Measurements from ENCODE around the gene AP2A2. TPM values are rescaled to one million over a fixed set of nuclear protein-coding genes. Genes with fewer than 3 reads are reported as not detected.

Gene AP2A2
- total RNA-seq, 2 experiments from 2014 or later, result 40.1 to 54.0 TPM

GRCh38 chr11:929405-929804 is 3.7 kb downstream of the AP2A2 start:
- peaks cover 48% of the 10 kb centered on the region for H3K4me1 Mint-ChIP-seq (ENCODE audit: low read depth)
- DNase-seq (no peak), ATAC-seq (no peak)
- H3K36me3 Mint-ChIP-seq (ENCODE audit: low read depth), result peaks cover 10% of the 10 kb centered on the region
- ChIA-PET CTCF (interaction anchor here (0.8 to 2.0 kb wide), 2 partner anchors 69 to 121 kb away, joined by 3 to 7 read pairs; no protein-coding TSS in a partner anchor), POLR2A (no interaction called here)
- no peaks in the 10 kb centered on the region for H3K27me3 Mint-ChIP-seq (ENCODE audit: low read depth)
- no peak overlapping the region for H3K4me3 Mint-ChIP-seq
- H3K27ac Mint-ChIP-seq, result no peak overlapping the region
- no peaks in the 10 kb centered on the region for H3K9me3 Mint-ChIP-seq (ENCODE audit: insufficient read depth)

- Mint-ChIP-seq H3K27me3 (ENCODE audit: low read depth) (no peaks in the 10 kb centered on the region), H3K9me3 (ENCODE audit: insufficient read depth) (no peaks in the 10 kb centered on the region), H3K27ac (no peak overlapping the region), H3K4me1 (ENCODE audit: low read depth) (peaks cover 48% of the 10 kb centered on the region), H3K36me3 (ENCODE audit: low read depth) (peaks cover 9% of the 10 kb centered on the region), H3K4me3 (no peak overlapping the region)
- ATAC-seq, result no peak
- CTCF ChIA-PET, result interaction anchor here (0.6 kb wide), 1 partner anchor 429 kb away, joined by 3 read pairs; no protein-coding TSS in a partner anchor
- no peak for DNase-seq
- POLR2A ChIA-PET, result no interaction called here
Observed at GRCh38 chr11:931385-931784, 5.7 kb downstream of the AP2A2 start.

GRCh38 chr11:932435-932834 is 6.8 kb downstream of the AP2A2 start:
- CTCF ChIA-PET, result no interaction called here
- no peaks in the 10 kb centered on the region for H3K27me3 Mint-ChIP-seq (ENCODE audit: low read depth)
- peaks cover 43% of the 10 kb centered on the region for H3K4me1 Mint-ChIP-seq (ENCODE audit: low read depth)
- no peak overlapping the region for H3K4me3 Mint-ChIP-seq
- H3K9me3 Mint-ChIP-seq (ENCODE audit: insufficient read depth), result no peaks in the 10 kb centered on the region
- POLR2A ChIA-PET, result no interaction called here
- H3K27ac Mint-ChIP-seq, result no peak overlapping the region
- peaks cover 4% of the 10 kb centered on the region for H3K36me3 Mint-ChIP-seq (ENCODE audit: low read depth)
- ATAC-seq (no peak), DNase-seq (no peak)

- no peak overlapping the region for H3K27ac Mint-ChIP-seq
- H3K27me3 Mint-ChIP-seq (ENCODE audit: low read depth), result no peaks in the 10 kb centered on the region
- ATAC-seq (no peak), DNase-seq (no peak)
- peaks cover 4% of the 10 kb centered on the region for H3K36me3 Mint-ChIP-seq (ENCODE audit: low read depth)
- H3K9me3 Mint-ChIP-seq (ENCODE audit: insufficient read depth), result no peaks in the 10 kb centered on the region
- ChIA-PET POLR2A (interaction anchor here (0.5 kb wide), 1 partner anchor 22 kb away, joined by 3 read pairs; no protein-coding TSS in a partner anchor), CTCF (no interaction called here)
- no peak overlapping the region for H3K4me3 Mint-ChIP-seq
- peaks cover 42% of the 10 kb centered on the region for H3K4me1 Mint-ChIP-seq (ENCODE audit: low read depth)
Observed at GRCh38 chr11:933142-933851, 7.6 kb downstream of the AP2A2 start.

- Mint-ChIP-seq H3K9me3 (ENCODE audit: insufficient read depth) (no peaks in the 10 kb centered on the region), H3K27me3 (ENCODE audit: low read depth) (no peaks in the 10 kb centered on the region), H3K36me3 (ENCODE audit: low read depth) (peaks cover 2% of the 10 kb centered on the region), H3K4me1 (ENCODE audit: low read depth) (peaks cover 35% of the 10 kb centered on the region), H3K27ac (no peak overlapping the region), H3K4me3 (no peak overlapping the region)
- DNase-seq (no peak), ATAC-seq (no peak)
- CTCF ChIA-PET, result no interaction called here
- POLR2A ChIA-PET, result interaction anchor here (0.5 kb wide), 1 partner anchor 22 kb away, joined by 3 read pairs; no protein-coding TSS in a partner anchor
Observed at GRCh38 chr11:933936-934335, 8.3 kb downstream of the AP2A2 start.

- CTCF ChIA-PET, result no interaction called here
- POLR2A ChIA-PET, result no interaction called here
- ATAC-seq (no peak), DNase-seq (no peak)
- H3K4me1 Mint-ChIP-seq (ENCODE audit: low read depth), result peaks cover 33% of the 10 kb centered on the region
- no peaks in the 10 kb centered on the region for H3K27me3 Mint-ChIP-seq (ENCODE audit: low read depth)
- H3K36me3 Mint-ChIP-seq (ENCODE audit: low read depth), result peaks cover 2% of the 10 kb centered on the region
- no peak overlapping the region for H3K27ac Mint-ChIP-seq
- H3K4me3 Mint-ChIP-seq, result no peak overlapping the region
- H3K9me3 Mint-ChIP-seq (ENCODE audit: insufficient read depth), result no peaks in the 10 kb centered on the region
Observed at GRCh38 chr11:934527-934926, 8.9 kb downstream of the AP2A2 start.

GRCh38 chr11:936199-936598 is 10.5 kb downstream of the AP2A2 start:
- DNase-seq, result no peak
- Mint-ChIP-seq H3K27ac (no peak overlapping the region), H3K4me3 (no peak overlapping the region), H3K36me3 (ENCODE audit: low read depth) (peaks cover 2% of the 10 kb centered on the region), H3K27me3 (ENCODE audit: low read depth) (no peaks in the 10 kb centered on the region), H3K4me1 (ENCODE audit: low read depth) (peaks cover 43% of the 10 kb centered on the region), H3K9me3 (ENCODE audit: insufficient read depth) (no peaks in the 10 kb centered on the region)
- ATAC-seq, result no peak
- POLR2A ChIA-PET, result no interaction called here
- CTCF ChIA-PET, result no interaction called here

- DNase-seq, result no peak
- ChIA-PET POLR2A (no interaction called here), CTCF (interaction anchor here (0.9 kb wide), 1 partner anchor 9 kb away, joined by 3 read pairs; no protein-coding TSS in a partner anchor)
- H3K4me3 Mint-ChIP-seq, result no peak overlapping the region
- peaks cover 35% of the 10 kb centered on the region for H3K4me1 Mint-ChIP-seq (ENCODE audit: low read depth)
- no peaks in the 10 kb centered on the region for H3K27me3 Mint-ChIP-seq (ENCODE audit: low read depth)
- H3K36me3 Mint-ChIP-seq (ENCODE audit: low read depth), result peaks cover 2% of the 10 kb centered on the region
- no peaks in the 10 kb centered on the region for H3K9me3 Mint-ChIP-seq (ENCODE audit: insufficient read depth)
- H3K27ac Mint-ChIP-seq, result no peak overlapping the region
- ATAC-seq, result no peak
Observed at GRCh38 chr11:937841-938261, 12.2 kb downstream of the AP2A2 start.

- no peak for ATAC-seq
- H3K4me1 Mint-ChIP-seq (ENCODE audit: low read depth), result peaks cover 27% of the 10 kb centered on the region
- no peak overlapping the region for H3K27ac Mint-ChIP-seq
- ChIA-PET CTCF (no interaction called here), POLR2A (no interaction called here)
- H3K9me3 Mint-ChIP-seq (ENCODE audit: insufficient read depth), result no peaks in the 10 kb centered on the region
- DNase-seq, result no peak
- no peak overlapping the region for H3K4me3 Mint-ChIP-seq
- peaks cover 5% of the 10 kb centered on the region for H3K36me3 Mint-ChIP-seq (ENCODE audit: low read depth)
- H3K27me3 Mint-ChIP-seq (ENCODE audit: low read depth), result no peaks in the 10 kb centered on the region
Observed at GRCh38 chr11:940496-941135, 14.9 kb downstream of the AP2A2 start.

GRCh38 chr11:942823-943222 is 17.2 kb downstream of the AP2A2 start:
- Mint-ChIP-seq H3K4me3 (no peak overlapping the region), H3K27me3 (ENCODE audit: low read depth) (no peaks in the 10 kb centered on the region), H3K4me1 (ENCODE audit: low read depth) (peaks cover 18% of the 10 kb centered on the region), H3K9me3 (ENCODE audit: insufficient read depth) (no peaks in the 10 kb centered on the region), H3K36me3 (ENCODE audit: low read depth) (peaks cover 13% of the 10 kb centered on the region), H3K27ac (peak overlapping the region; percentile 10)
- DNase-seq, result no peak
- ChIA-PET CTCF (no interaction called here), POLR2A (no interaction called here)
- no peak for ATAC-seq

- DNase-seq (no peak), ATAC-seq (no peak)
- CTCF ChIA-PET, result no interaction called here
- peaks cover 10% of the 10 kb centered on the region for H3K4me1 Mint-ChIP-seq (ENCODE audit: low read depth)
- no peak overlapping the region for H3K4me3 Mint-ChIP-seq
- H3K36me3 Mint-ChIP-seq (ENCODE audit: low read depth), result peaks cover 28% of the 10 kb centered on the region
- H3K27ac Mint-ChIP-seq, result no peak overlapping the region
- no peaks in the 10 kb centered on the region for H3K9me3 Mint-ChIP-seq (ENCODE audit: insufficient read depth)
- POLR2A ChIA-PET, result no interaction called here
- no peaks in the 10 kb centered on the region for H3K27me3 Mint-ChIP-seq (ENCODE audit: low read depth)
Observed at GRCh38 chr11:944711-945470, 19.2 kb downstream of the AP2A2 start.

- no peak overlapping the region for H3K4me3 Mint-ChIP-seq
- CTCF ChIA-PET, result no interaction called here
Observed at GRCh38 chr11:945986-946385, 20.3 kb downstream of the AP2A2 start.

More at GRCh38 chr11:945986-946385, 20.3 kb downstream of the AP2A2 start:
- POLR2A ChIA-PET, result no interaction called here
- Mint-ChIP-seq H3K36me3 (ENCODE audit: low read depth) (peaks cover 32% of the 10 kb centered on the region), H3K4me1 (ENCODE audit: low read depth) (no peaks in the 10 kb centered on the region), H3K27ac (no peak overlapping the region), H3K27me3 (ENCODE audit: low read depth) (no peaks in the 10 kb centered on the region), H3K9me3 (ENCODE audit: insufficient read depth) (no peaks in the 10 kb centered on the region)
- DNase-seq (no peak), ATAC-seq (no peak)

All from activated CD8-positive, alpha-beta T cell treated with anti-CD3 and anti-CD28 coated beads, Interleukin-2, amount 10 ng/mL, durations not matched to agents 7 days and 5 days (primary cell).